GM23338 (cell line): ENCODE data around the gene CDH4. TPM values are rescaled to one million over a fixed set of nuclear protein-coding genes. Genes with fewer than 3 reads are reported as not detected.

Experiments used
- ATAC-seq: fragments of 200-7000 bp; cut with Tn5 transposase; 3 replicates; pipeline ENCODE4 v1.9.1; 2020
- DNase-seq: peaks from one replicate; pipeline ENCODE4 v3.0.0-alpha.2; 2015; ENCODE audit warnings: low spot score
- H2AFZ ChIP-seq: fragments of 200-600 bp; sonication (generic); 2 replicates; pipeline ENCODE4 v1.8.0; 2016; ENCODE audit warnings: antibody characterized with exemption, mild to moderate bottlenecking, moderate library complexity
- H3F3A ChIP-seq: fragments of 200-600 bp; sonication (generic); replicated peaks from 2 replicates; pipeline ENCODE4 v1.8.0; 2017; ENCODE audit warnings: antibody characterized with exemption, mixed run types, low read depth
- H3K27ac ChIP-seq: fragments of 200-600 bp; sonication (generic); 2 replicates; pipeline ENCODE4 v1.6.1; 2016; ENCODE audit warnings: low read depth
- H3K27me3 ChIP-seq: fragments of 200-600 bp; sonication (generic); 2 replicates; pipeline ENCODE4 v1.8.0; 2016; ENCODE audit warnings: mild to moderate bottlenecking, mixed run types, moderate library complexity; ENCODE audit not compliant: insufficient read depth
- H3K36me3 ChIP-seq: fragments of 200-600 bp; sonication (generic); 2 replicates; pipeline ENCODE4 v1.8.0; 2016; ENCODE audit warnings: mild to moderate bottlenecking; ENCODE audit not compliant: insufficient read depth
- H3K4me1 ChIP-seq: fragments of 200-600 bp; sonication (generic); 2 replicates; pipeline ENCODE4 v1.8.0; 2016; ENCODE audit warnings: mild to moderate bottlenecking, moderate library complexity; ENCODE audit not compliant: insufficient read depth
- H3K4me2 ChIP-seq: fragments of 200-600 bp; sonication (generic); 2 replicates; pipeline ENCODE4 v1.7.1; 2017; ENCODE audit warnings: mixed run types
- H3K4me3 ChIP-seq: fragments of 200-600 bp; sonication (generic); 2 replicates; pipeline ENCODE4 v1.6.1; 2016; ENCODE audit warnings: mixed run types
- H3K79me2 ChIP-seq: fragments of 200-600 bp; sonication (generic); replicated peaks from 2 replicates; pipeline ENCODE4 v1.8.0; 2017; ENCODE audit warnings: mild to moderate bottlenecking; ENCODE audit not compliant: insufficient read depth
- H3K9me2 ChIP-seq: fragments of 200-600 bp; sonication (generic); 2 replicates; pipeline ENCODE4 v1.8.0; 2017; ENCODE audit not compliant: insufficient read depth
- H4K20me1 ChIP-seq: fragments of 200-600 bp; sonication (generic); replicated peaks from 2 replicates; pipeline ENCODE4 v1.8.0; 2017; ENCODE audit warnings: mild to moderate bottlenecking; ENCODE audit not compliant: insufficient read depth
- H3K27ac Mint-ChIP-seq: 2 replicates; pipeline ENCODE4 v1.8.0; 2020; ENCODE audit warnings: inconsistent platforms, mild to moderate bottlenecking, moderate library complexity, mixed read lengths
- H3K27me3 Mint-ChIP-seq: 3 replicates; pipeline ENCODE4 v1.8.0; 2022; ENCODE audit warnings: low read depth, mild to moderate bottlenecking, moderate library complexity, mixed read lengths, inconsistent platforms; ENCODE audit not compliant: insufficient read depth, poor library complexity
- H3K36me3 Mint-ChIP-seq: 3 replicates; pipeline ENCODE4 v1.8.0; 2021; ENCODE audit warnings: low read depth, mild to moderate bottlenecking, inconsistent platforms, moderate library complexity, mixed read lengths
- H3K4me1 Mint-ChIP-seq: 3 replicates; pipeline ENCODE4 v1.8.0; 2020; ENCODE audit warnings: mild to moderate bottlenecking, inconsistent platforms, mixed read lengths
- H3K4me3 Mint-ChIP-seq: 3 replicates; pipeline ENCODE4 v1.8.0; 2021; ENCODE audit warnings: moderate library complexity, mild to moderate bottlenecking, inconsistent platforms, mixed read lengths
- H3K9me3 Mint-ChIP-seq: 3 replicates; pipeline ENCODE4 v1.8.0; 2020; ENCODE audit warnings: moderate library complexity, mild to moderate bottlenecking, inconsistent platforms, mixed read lengths
- CREB1 ChIP-seq: fragments of 250-450 bp; sonication (Bioruptor Pico); IDR thresholded peaks from 2 replicates; pipeline ENCODE4 v1.5.0; 2020; ENCODE audit warnings: low read depth, mild to moderate bottlenecking, moderate library complexity
- EZH2 ChIP-seq: fragments of 200-600 bp; sonication (generic); IDR thresholded peaks from one replicate; pipeline ENCODE4 v1.8.0; 2017; ENCODE audit warnings: antibody characterized with exemption, mild to moderate bottlenecking, low read depth; ENCODE audit not compliant: unreplicated experiment
- EZH2phosphoT487 ChIP-seq: fragments of 200-600 bp; sonication (generic); IDR thresholded peaks from one replicate; pipeline ENCODE4 v1.8.1; 2018; ENCODE audit warnings: antibody characterized with exemption; ENCODE audit not compliant: unreplicated experiment
- JUNB ChIP-seq: IDR thresholded peaks from one replicate; pipeline ENCODE4 v1.6.1; 2016; ENCODE audit warnings: antibody characterized with exemption; ENCODE audit not compliant: unreplicated experiment
- NANOG ChIP-seq: IDR thresholded peaks from 2 replicates; pipeline ENCODE4 v1.6.1; 2016; ENCODE audit warnings: antibody characterized with exemption, borderline replicate concordance
- POLR2AphosphoS5 ChIP-seq: IDR thresholded peaks from 2 replicates; pipeline ENCODE4 v1.6.1; 2016; ENCODE audit warnings: antibody characterized with exemption, low read depth
- ZNF114 ChIP-seq: fragments of 250-450 bp; sonication (Bioruptor Pico); IDR thresholded peaks from 2 replicates; pipeline ENCODE4 v1.5.0; 2020; ENCODE audit warnings: mild to moderate bottlenecking, moderate library complexity
- ZNF331 ChIP-seq: fragments of 250-450 bp; sonication (Bioruptor Pico); IDR thresholded peaks from 2 replicates; pipeline ENCODE4 v1.5.0; 2020; ENCODE audit warnings: low read depth, mild to moderate bottlenecking, moderate library complexity
- polyA plus RNA-seq: library from polyadenylated mRNA; unstranded; fragments of >200 nt; fragmentation: Nextera tagmentation; extraction: Ambion mirVana; gene quantifications from 2 replicates; pipeline ENCODE4 v1.2.1, GENCODE V29; 2016
- total RNA-seq: library from RNA; depleted of rRNA; stranded (reverse); fragments of >200 nt; shearing (Covaris generic); gene quantifications from 2 replicates; pipeline ENCODE4 v1.2.3, GENCODE V29; 2014
- TF ChIP-seq, protein P1 (sequence below): IDR thresholded peaks from one replicate; pipeline ENCODE4 v1.6.1; 2018; ENCODE audit warnings: antibody characterized with exemption; ENCODE audit not compliant: unreplicated experiment
- TF ChIP-seq, protein P2 (sequence below), 2 experiments: fragments of 200-600 bp in 1 of 2; sonication (generic) in 1 of 2; conservative IDR thresholded peaks; 2 replicates each; pipeline versions ENCODE4 v1.5.1 to v1.6.1; 2016 to 2017; ENCODE audit warnings: antibody characterized with exemption in 2 of 2, low read depth in 2 of 2, mild to moderate bottlenecking in 2 of 2, moderate library complexity in 1 of 2
- TF ChIP-seq, protein P3 (sequence below): IDR thresholded peaks from 2 replicates; pipeline ENCODE4 v1.6.1; 2016; ENCODE audit warnings: antibody characterized with exemption

CDH4 gene
- total and polyA plus RNA-seq, 2 experiments from 2014 or later, result 1.2 to 4.2 TPM

DNA sequence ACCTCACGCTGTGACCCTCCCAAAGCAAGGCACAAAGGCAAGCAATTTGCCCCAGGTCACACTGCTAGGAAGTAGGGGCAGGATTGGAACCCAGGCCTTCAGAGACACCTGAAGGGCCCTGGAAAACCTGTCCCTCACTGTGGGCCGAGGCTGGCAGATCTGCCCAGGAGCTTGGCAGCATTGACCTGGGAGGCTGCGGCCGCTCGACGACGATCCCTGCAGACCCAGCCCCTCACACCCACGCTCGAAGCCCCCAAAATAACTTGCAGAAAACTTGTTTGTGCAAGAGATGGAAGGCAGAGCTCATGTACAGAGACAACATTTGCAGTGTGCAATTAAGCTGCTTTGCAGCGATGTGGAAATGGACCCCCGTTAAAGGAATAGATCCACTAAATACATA lies 562.2 kb downstream of the CDH4 start (continued):
- TF ChIP-seq, protein P1, sequence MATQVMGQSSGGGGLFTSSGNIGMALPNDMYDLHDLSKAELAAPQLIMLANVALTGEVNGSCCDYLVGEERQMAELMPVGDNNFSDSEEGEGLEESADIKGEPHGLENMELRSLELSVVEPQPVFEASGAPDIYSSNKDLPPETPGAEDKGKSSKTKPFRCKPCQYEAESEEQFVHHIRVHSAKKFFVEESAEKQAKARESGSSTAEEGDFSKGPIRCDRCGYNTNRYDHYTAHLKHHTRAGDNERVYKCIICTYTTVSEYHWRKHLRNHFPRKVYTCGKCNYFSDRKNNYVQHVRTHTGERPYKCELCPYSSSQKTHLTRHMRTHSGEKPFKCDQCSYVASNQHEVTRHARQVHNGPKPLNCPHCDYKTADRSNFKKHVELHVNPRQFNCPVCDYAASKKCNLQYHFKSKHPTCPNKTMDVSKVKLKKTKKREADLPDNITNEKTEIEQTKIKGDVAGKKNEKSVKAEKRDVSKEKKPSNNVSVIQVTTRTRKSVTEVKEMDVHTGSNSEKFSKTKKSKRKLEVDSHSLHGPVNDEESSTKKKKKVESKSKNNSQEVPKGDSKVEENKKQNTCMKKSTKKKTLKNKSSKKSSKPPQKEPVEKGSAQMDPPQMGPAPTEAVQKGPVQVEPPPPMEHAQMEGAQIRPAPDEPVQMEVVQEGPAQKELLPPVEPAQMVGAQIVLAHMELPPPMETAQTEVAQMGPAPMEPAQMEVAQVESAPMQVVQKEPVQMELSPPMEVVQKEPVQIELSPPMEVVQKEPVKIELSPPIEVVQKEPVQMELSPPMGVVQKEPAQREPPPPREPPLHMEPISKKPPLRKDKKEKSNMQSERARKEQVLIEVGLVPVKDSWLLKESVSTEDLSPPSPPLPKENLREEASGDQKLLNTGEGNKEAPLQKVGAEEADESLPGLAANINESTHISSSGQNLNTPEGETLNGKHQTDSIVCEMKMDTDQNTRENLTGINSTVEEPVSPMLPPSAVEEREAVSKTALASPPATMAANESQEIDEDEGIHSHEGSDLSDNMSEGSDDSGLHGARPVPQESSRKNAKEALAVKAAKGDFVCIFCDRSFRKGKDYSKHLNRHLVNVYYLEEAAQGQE, result no peak
- TF ChIP-seq, protein P2, sequence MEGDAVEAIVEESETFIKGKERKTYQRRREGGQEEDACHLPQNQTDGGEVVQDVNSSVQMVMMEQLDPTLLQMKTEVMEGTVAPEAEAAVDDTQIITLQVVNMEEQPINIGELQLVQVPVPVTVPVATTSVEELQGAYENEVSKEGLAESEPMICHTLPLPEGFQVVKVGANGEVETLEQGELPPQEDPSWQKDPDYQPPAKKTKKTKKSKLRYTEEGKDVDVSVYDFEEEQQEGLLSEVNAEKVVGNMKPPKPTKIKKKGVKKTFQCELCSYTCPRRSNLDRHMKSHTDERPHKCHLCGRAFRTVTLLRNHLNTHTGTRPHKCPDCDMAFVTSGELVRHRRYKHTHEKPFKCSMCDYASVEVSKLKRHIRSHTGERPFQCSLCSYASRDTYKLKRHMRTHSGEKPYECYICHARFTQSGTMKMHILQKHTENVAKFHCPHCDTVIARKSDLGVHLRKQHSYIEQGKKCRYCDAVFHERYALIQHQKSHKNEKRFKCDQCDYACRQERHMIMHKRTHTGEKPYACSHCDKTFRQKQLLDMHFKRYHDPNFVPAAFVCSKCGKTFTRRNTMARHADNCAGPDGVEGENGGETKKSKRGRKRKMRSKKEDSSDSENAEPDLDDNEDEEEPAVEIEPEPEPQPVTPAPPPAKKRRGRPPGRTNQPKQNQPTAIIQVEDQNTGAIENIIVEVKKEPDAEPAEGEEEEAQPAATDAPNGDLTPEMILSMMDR (conservative IDR thresholded peaks at IDR 0.05; ENCODE audit: low read depth in 2 of 2), result no peak
- TF ChIP-seq, protein P3, sequence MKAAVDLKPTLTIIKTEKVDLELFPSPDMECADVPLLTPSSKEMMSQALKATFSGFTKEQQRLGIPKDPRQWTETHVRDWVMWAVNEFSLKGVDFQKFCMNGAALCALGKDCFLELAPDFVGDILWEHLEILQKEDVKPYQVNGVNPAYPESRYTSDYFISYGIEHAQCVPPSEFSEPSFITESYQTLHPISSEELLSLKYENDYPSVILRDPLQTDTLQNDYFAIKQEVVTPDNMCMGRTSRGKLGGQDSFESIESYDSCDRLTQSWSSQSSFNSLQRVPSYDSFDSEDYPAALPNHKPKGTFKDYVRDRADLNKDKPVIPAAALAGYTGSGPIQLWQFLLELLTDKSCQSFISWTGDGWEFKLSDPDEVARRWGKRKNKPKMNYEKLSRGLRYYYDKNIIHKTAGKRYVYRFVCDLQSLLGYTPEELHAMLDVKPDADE, result no peak

DNA sequence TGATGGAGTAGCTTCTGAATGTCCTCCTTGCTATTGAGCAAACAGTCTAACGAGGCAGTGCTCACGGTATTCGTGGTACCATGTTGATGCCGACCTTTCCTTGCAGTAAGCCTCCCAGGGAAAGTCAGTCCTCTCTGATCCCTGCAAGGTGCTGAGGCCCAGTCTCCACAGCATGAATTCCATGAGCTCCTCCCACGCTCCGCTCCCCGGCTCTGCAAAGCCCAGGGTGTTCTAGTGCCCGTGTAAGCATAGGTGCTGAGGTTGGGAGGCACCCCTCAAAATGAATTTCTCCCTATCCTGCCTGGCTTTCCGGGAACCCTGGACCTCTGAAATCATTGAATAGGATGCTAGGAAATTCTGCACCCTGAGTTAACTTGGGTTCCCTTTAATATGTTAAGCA lies 562.7 kb downstream of the CDH4 start:
- no peak overlapping the region for H3K4me3 ChIP-seq
- H3K9me3 Mint-ChIP-seq, result no peaks in the 10 kb centered on the region
- 0 out of 2 replicates have a peak, but pooled peaks cover 3% of the 10 kb centered on the region for H3F3A ChIP-seq
- H3K4me2 ChIP-seq, result no peak overlapping the region
- no peak for DNase-seq
- no peaks in the 10 kb centered on the region for H3K27me3 ChIP-seq
- no peak overlapping the region for H3K27ac Mint-ChIP-seq
- no peaks in the 10 kb centered on the region for H3K9me2 ChIP-seq
- peaks cover 20% of the 10 kb centered on the region for H3K27me3 Mint-ChIP-seq
- no peak overlapping the region for H3K27ac ChIP-seq
- H3K4me1 ChIP-seq, result no peaks in the 10 kb centered on the region
- H3K36me3 Mint-ChIP-seq, result no peaks in the 10 kb centered on the region
- H3K4me1 Mint-ChIP-seq, result peaks cover 11% of the 10 kb centered on the region; the same call in 1 of the 3 replicates
- H3K36me3 ChIP-seq, result no peaks in the 10 kb centered on the region
- no peak overlapping the region for H3K4me3 Mint-ChIP-seq
- H2AFZ ChIP-seq, result no peak overlapping the region
- no peak for ATAC-seq
- H4K20me1 ChIP-seq, result no peaks in the 10 kb centered on the region
- H3K79me2 ChIP-seq, result no peaks in the 10 kb centered on the region
- TF ChIP-seq, protein P3, result no peak
- TF ChIP-seq JUNB (no peak), CREB1 (CRISPR knock-in tag) (no peak), EZH2 (no peak), NANOG (no peak), ZNF331 (CRISPR knock-in tag) (no peak), ZNF114 (no peak), EZH2phosphoT487 (no peak), POLR2AphosphoS5 (no peak)
- TF ChIP-seq, protein P1, result no peak
